Spinal cord (tissue), 10 donors: Measurements from ENCODE around the gene ARHGEF9. TPM values are rescaled to one million over a fixed set of nuclear protein-coding genes. Genes with fewer than 3 reads are reported as not detected.

Experiments used
- DNase-seq, 6 donors: peaks; one replicate each; pipeline versions ENCODE4 v3.0.0 to v3.0.0-alpha.2; 2013 to 2015; ENCODE audit warnings: low spot score in 6 of 6, low read depth in 4 of 6
- H3K27ac ChIP-seq: one replicate; pipeline ENCODE4 v1.5.1; 2013; ENCODE audit warnings: low read depth, low read length, control low read depth
- H3K27me3 ChIP-seq: one replicate; pipeline ENCODE4 v1.6.1; 2013; ENCODE audit warnings: low read length; ENCODE audit not compliant: control insufficient read depth, insufficient read depth
- H3K36me3 ChIP-seq: one replicate; pipeline ENCODE4 v1.6.1; 2013; ENCODE audit warnings: low read length; ENCODE audit not compliant: control insufficient read depth, insufficient read depth
- H3K4me1 ChIP-seq: one replicate; pipeline ENCODE4 v1.6.1; 2013; ENCODE audit warnings: low read length; ENCODE audit not compliant: control insufficient read depth, insufficient read depth
- H3K4me3 ChIP-seq: one replicate; pipeline ENCODE4 v1.5.1; 2013; ENCODE audit warnings: low read depth, low read length, control low read depth
- H3K9me3 ChIP-seq: one replicate; pipeline ENCODE4 v1.6.1; 2013; ENCODE audit warnings: low read length; ENCODE audit not compliant: control insufficient read depth, insufficient read depth
- WGBS: methylation state at CpG from one replicate; pipeline ENCODE4 v1.1.5; 2013; ENCODE audit warnings: missing lambda C conversion rate; ENCODE audit not compliant: insufficient coverage; 5-methylcytosine and 5-hydroxymethylcytosine counted together
- polyA plus RNA-seq, 2 donors: library from polyadenylated mRNA; unstranded; fragments of 120-200 nt; gene quantifications; one replicate each; pipeline ENCODE4 v1.2.1, GENCODE V29; 2013; ENCODE audit not compliant: insufficient read length in 2 of 2
- total RNA-seq, 2 donors: library from RNA; depleted of rRNA in 1 of 2; stranded (reverse); fragments of 120-200 nt in 1 of 2; fragments of >200 nt in 1 of 2; gene quantifications; one replicate each; pipeline versions ENCODE4 v1.2.3 to v1.2.4, GENCODE V29; 2013 to 2014
- donor health status: healthy.

ARHGEF9 gene
- total and polyA plus RNA-seq, 4 donors = 56.0 to 81.7 (median 65.8) TPM

- Histone ChIP-seq H3K9me3 (no peaks in the 10 kb centered on the region), H3K4me1 (no peaks in the 10 kb centered on the region), H3K27ac (no peak overlapping the region), H3K36me3 (no peaks in the 10 kb centered on the region), H3K27me3 (no peaks in the 10 kb centered on the region), H3K4me3 (no peak overlapping the region)
- no peak for DNase-seq
- 33% methylated on average over 1 of the region's 1 CpG for WGBS
Measured at GRCh38 chrX:63738696-63739095, 46.3 kb downstream of the ARHGEF9 start.

- Histone ChIP-seq H3K36me3 (no peaks in the 10 kb centered on the region), H3K9me3 (no peaks in the 10 kb centered on the region), H3K4me1 (no peaks in the 10 kb centered on the region), H3K27ac (no peak overlapping the region), H3K27me3 (no peaks in the 10 kb centered on the region), H3K4me3 (no peak overlapping the region)
- 100% methylated on average over 1 of the region's 3 CpGs for WGBS
- no peak for DNase-seq
Measured at GRCh38 chrX:63737131-63737921, 47.7 kb downstream of the ARHGEF9 start.

- no peaks in the 10 kb centered on the region for H3K4me1 ChIP-seq
- H3K27me3 ChIP-seq = no peaks in the 10 kb centered on the region
- no peak overlapping the region for H3K27ac ChIP-seq
- 50% methylated on average over 1 of the region's 1 CpG for WGBS
- H3K4me3 ChIP-seq = no peak overlapping the region
- no peak for DNase-seq
- H3K9me3 ChIP-seq = no peaks in the 10 kb centered on the region
- no peaks in the 10 kb centered on the region for H3K36me3 ChIP-seq
Measured at GRCh38 chrX:63735882-63736281, 49.1 kb downstream of the ARHGEF9 start.

GRCh38 chrX:63720293-63720692 is 64.7 kb downstream of the ARHGEF9 start:
- Histone ChIP-seq H3K27ac (no peak overlapping the region), H3K9me3 (no peaks in the 10 kb centered on the region), H3K4me1 (no peaks in the 10 kb centered on the region), H3K27me3 (no peaks in the 10 kb centered on the region), H3K36me3 (no peaks in the 10 kb centered on the region), H3K4me3 (no peak overlapping the region)
- DNase-seq = no peak
- WGBS = no CpG with 5 or more reads among the region's 1 CpG

- H3K9me3 ChIP-seq = no peaks in the 10 kb centered on the region
- no peak overlapping the region for H3K4me3 ChIP-seq
- DNase-seq = no peak
- no peak overlapping the region for H3K27ac ChIP-seq
- H3K4me1 ChIP-seq = no peaks in the 10 kb centered on the region
- H3K36me3 ChIP-seq = no peaks in the 10 kb centered on the region
- no peaks in the 10 kb centered on the region for H3K27me3 ChIP-seq
Measured at GRCh38 chrX:63719633-63720032, 65.4 kb downstream of the ARHGEF9 start.

- DNase-seq = no peak
- WGBS = 81% methylated on average over 2 of the region's 2 CpGs
- Histone ChIP-seq H3K4me3 (no peak overlapping the region), H3K4me1 (no peaks in the 10 kb centered on the region), H3K9me3 (no peaks in the 10 kb centered on the region), H3K36me3 (no peaks in the 10 kb centered on the region), H3K27me3 (no peaks in the 10 kb centered on the region), H3K27ac (no peak overlapping the region)
Measured at GRCh38 chrX:63718010-63718694, 66.9 kb downstream of the ARHGEF9 start.

GRCh38 chrX:63713526-63713925 is 71.5 kb downstream of the ARHGEF9 start:
- peak in 2 of 6 donors; percentile 4 to 59 for DNase-seq
- no peaks in the 10 kb centered on the region for H3K9me3 ChIP-seq
- WGBS = no CpG with 5 or more reads among the region's 2 CpGs
- H3K27me3 ChIP-seq = no peaks in the 10 kb centered on the region
- no peaks in the 10 kb centered on the region for H3K4me1 ChIP-seq
- no peaks in the 10 kb centered on the region for H3K36me3 ChIP-seq
- no peak overlapping the region for H3K27ac ChIP-seq
- no peak overlapping the region for H3K4me3 ChIP-seq

GRCh38 chrX:63708801-63709200 is 76.2 kb downstream of the ARHGEF9 start:
- no peak overlapping the region for H3K4me3 ChIP-seq
- peaks cover 11% of the 10 kb centered on the region for H3K36me3 ChIP-seq
- no peaks in the 10 kb centered on the region for H3K9me3 ChIP-seq
- H3K4me1 ChIP-seq = no peaks in the 10 kb centered on the region
- no peak for DNase-seq
- H3K27ac ChIP-seq = no peak overlapping the region
- H3K27me3 ChIP-seq = no peaks in the 10 kb centered on the region
- WGBS = no CpG with 5 or more reads among the region's 2 CpGs

- no peak for DNase-seq
- Histone ChIP-seq H3K27me3 (no peaks in the 10 kb centered on the region), H3K9me3 (no peaks in the 10 kb centered on the region), H3K4me3 (no peak overlapping the region), H3K27ac (no peak overlapping the region), H3K4me1 (no peaks in the 10 kb centered on the region), H3K36me3 (peaks cover 11% of the 10 kb centered on the region)
- no CpG with 5 or more reads among the region's 1 CpG for whole genome bisulfite sequencing
Measured at GRCh38 chrX:63702556-63702955, 82.5 kb downstream of the ARHGEF9 start.
